Glutamatergic neuron (in vitro differentiated cells): ENCODE results near the gene IPMK. TPM values are rescaled to one million over a fixed set of nuclear protein-coding genes. Genes with fewer than 3 reads are reported as not detected.

ENCODE experiments used
- DNase-seq: peaks from one replicate; pipeline ENCODE4 v3.0.0; 2022
- H3K27ac Mint-ChIP-seq: one replicate; pipeline ENCODE4 v1.8.0; 2020; ENCODE audit warnings: mild to moderate bottlenecking, mixed read lengths, inconsistent platforms; ENCODE audit not compliant: unreplicated experiment
- H3K27me3 Mint-ChIP-seq: one replicate; pipeline ENCODE4 v1.8.0; 2020; ENCODE audit warnings: mild to moderate bottlenecking, moderate library complexity, mixed read lengths, inconsistent platforms; ENCODE audit not compliant: unreplicated experiment
- H3K36me3 Mint-ChIP-seq: one replicate; pipeline ENCODE4 v1.8.0; 2020; ENCODE audit warnings: mild to moderate bottlenecking, mixed read lengths, inconsistent platforms; ENCODE audit not compliant: unreplicated experiment
- H3K4me1 Mint-ChIP-seq: one replicate; pipeline ENCODE4 v1.8.0; 2020; ENCODE audit warnings: mild to moderate bottlenecking, low read depth, mixed read lengths, inconsistent platforms; ENCODE audit not compliant: unreplicated experiment
- H3K4me3 Mint-ChIP-seq: one replicate; pipeline ENCODE4 v1.8.0; 2020; ENCODE audit warnings: mild to moderate bottlenecking, mixed read lengths, inconsistent platforms; ENCODE audit not compliant: unreplicated experiment
- H3K9me3 Mint-ChIP-seq: one replicate; pipeline ENCODE4 v1.8.0; 2020; ENCODE audit warnings: mild to moderate bottlenecking, moderate library complexity, mixed read lengths, inconsistent platforms; ENCODE audit not compliant: unreplicated experiment
- CTCF ChIP-seq: fragments of 200-600 bp; sonication (generic); IDR thresholded peaks from one replicate; pipeline ENCODE4 v1.5.0; 2021; ENCODE audit not compliant: partially characterized antibody, unreplicated experiment
- total RNA-seq: library from RNA; stranded (reverse); fragmentation: NEBNext Ultra II Directional; extraction: Animal tissue kit (Norgen Biotek cat#: 25700); gene quantifications from one replicate; pipeline ENCODE4 v1.2.1, GENCODE V29; 2021; ENCODE audit not compliant: unreplicated experiment

The IPMK gene
- total RNA-seq, 1 donor from 2014 or later, result 7.6 TPM

- Mint-ChIP-seq H3K4me3 (no peak overlapping the region), H3K27ac (no peak overlapping the region), H3K4me1 (no peaks in the 10 kb centered on the region), H3K9me3 (no peaks in the 10 kb centered on the region), H3K27me3 (no peaks in the 10 kb centered on the region), H3K36me3 (no peaks in the 10 kb centered on the region)
- TF ChIP-seq CTCF, result no peak
- DNase-seq, result no peak
Measured at GRCh38 chr10:58220769-58221451, 46.8 kb downstream of the IPMK start.

GRCh38 chr10:58219875-58220274 is 47.8 kb downstream of the IPMK start:
- no peak for DNase-seq
- Mint-ChIP-seq H3K4me3 (no peak overlapping the region), H3K27me3 (no peaks in the 10 kb centered on the region), H3K36me3 (no peaks in the 10 kb centered on the region), H3K9me3 (no peaks in the 10 kb centered on the region), H3K27ac (no peak overlapping the region), H3K4me1 (no peaks in the 10 kb centered on the region)
- no peak for TF ChIP-seq CTCF

- H3K27ac Mint-ChIP-seq, result no peak overlapping the region
- H3K4me1 Mint-ChIP-seq, result no peaks in the 10 kb centered on the region
- H3K27me3 Mint-ChIP-seq, result no peaks in the 10 kb centered on the region
- no peak for TF ChIP-seq CTCF
- no peaks in the 10 kb centered on the region for H3K36me3 Mint-ChIP-seq
- DNase-seq, result no peak
- H3K9me3 Mint-ChIP-seq, result no peaks in the 10 kb centered on the region
- no peak overlapping the region for H3K4me3 Mint-ChIP-seq
Measured at GRCh38 chr10:58217612-58218011, 50.1 kb downstream of the IPMK start.

GRCh38 chr10:58212622-58213021 is 55.1 kb downstream of the IPMK start:
- no peak for TF ChIP-seq CTCF

GRCh38 chr10:58210160-58210559 is 57.5 kb downstream of the IPMK start:
- Mint-ChIP-seq H3K9me3 (no peaks in the 10 kb centered on the region), H3K27ac (no peak overlapping the region)

More at GRCh38 chr10:58212622-58213021, 55.1 kb downstream of the IPMK start:
- Mint-ChIP-seq H3K9me3 (no peaks in the 10 kb centered on the region), H3K36me3 (no peaks in the 10 kb centered on the region), H3K4me3 (no peak overlapping the region), H3K4me1 (no peaks in the 10 kb centered on the region), H3K27me3 (peaks cover 2% of the 10 kb centered on the region), H3K27ac (no peak overlapping the region)
- no peak for DNase-seq

More at GRCh38 chr10:58210160-58210559, 57.5 kb downstream of the IPMK start:
- H3K4me1 Mint-ChIP-seq, result no peaks in the 10 kb centered on the region
- peaks cover 2% of the 10 kb centered on the region for H3K27me3 Mint-ChIP-seq
- TF ChIP-seq CTCF, result no peak
- no peaks in the 10 kb centered on the region for H3K36me3 Mint-ChIP-seq
- H3K4me3 Mint-ChIP-seq, result no peak overlapping the region
- DNase-seq, result no peak
